GM19324 (cell line): ENCODE results near the gene GFOD2.

Source experiments
- ATAC-seq: cut with Tn5 transposase; IDR thresholded peaks from one replicate; pipeline ENCODE4 v1.9.1; 2021; ENCODE audit warnings: mild to moderate bottlenecking, moderate library complexity; ENCODE audit not compliant: unreplicated experiment, low FRiP score

Gene GFOD2

GRCh38 chr16:67673712-67674580, 45.2 kb downstream of the GFOD2 start:
- ATAC-seq = no peak

GRCh38 chr16:67672739-67673662, 46.1 kb downstream of the GFOD2 start:
- ATAC-seq = no peak

DNA sequence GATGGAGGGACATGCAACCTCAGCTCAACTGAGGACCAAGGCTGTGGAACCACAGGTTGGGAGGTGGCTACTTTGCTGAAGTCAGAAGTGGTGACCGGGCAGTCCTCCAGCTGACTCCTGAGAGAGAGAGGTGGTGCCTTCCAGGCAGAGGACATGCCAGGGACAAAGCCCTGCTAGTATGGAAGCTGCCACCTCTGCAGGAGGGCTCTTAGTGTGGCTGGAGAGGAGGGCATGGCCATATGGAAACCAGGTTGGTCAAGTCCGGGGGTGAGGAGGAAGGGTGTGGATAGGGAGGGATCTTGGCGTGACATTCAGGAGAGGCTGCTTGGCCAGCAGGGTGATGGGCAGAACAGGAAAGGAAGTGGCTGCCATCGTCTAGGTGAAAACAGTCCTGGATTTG, 46.8 kb downstream of the GFOD2 start:
- ATAC-seq = no peak

GRCh38 chr16:67669499-67670101, 49.5 kb downstream of the GFOD2 start:
- no peak for ATAC-seq

DNA sequence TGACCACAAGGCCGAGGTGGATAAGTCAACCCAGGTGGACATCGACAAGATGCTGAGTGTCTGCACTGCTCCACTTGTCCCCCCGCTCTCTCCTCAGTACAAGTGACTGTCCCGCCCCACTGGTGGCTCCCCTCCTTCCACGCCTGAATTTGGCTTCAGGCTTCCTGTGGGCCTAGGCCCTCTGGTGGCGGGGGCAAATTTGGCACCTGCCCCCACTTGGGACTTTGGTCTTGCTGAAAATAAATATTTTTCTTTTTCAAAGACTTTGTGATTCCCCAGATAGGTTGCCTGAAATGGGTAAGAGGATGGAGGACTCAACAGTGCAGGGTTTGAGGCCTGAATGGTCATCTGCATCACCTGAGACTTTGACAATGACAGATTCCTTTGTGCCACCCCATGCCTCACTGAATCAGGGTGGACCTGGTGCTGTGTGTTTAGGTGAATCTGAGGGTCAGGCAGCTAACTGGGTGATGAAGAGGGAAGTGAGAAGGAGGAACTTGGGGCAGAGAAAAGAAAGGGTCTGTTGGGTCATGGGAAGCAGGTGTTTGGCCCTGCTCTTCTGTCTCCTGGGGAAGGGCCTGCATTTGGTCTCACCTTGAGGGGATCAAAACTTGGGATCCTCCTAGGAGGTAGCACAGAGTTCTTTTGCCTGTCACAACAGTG, 50.5 kb downstream of the GFOD2 start:
- no peak for ATAC-seq

DNA sequence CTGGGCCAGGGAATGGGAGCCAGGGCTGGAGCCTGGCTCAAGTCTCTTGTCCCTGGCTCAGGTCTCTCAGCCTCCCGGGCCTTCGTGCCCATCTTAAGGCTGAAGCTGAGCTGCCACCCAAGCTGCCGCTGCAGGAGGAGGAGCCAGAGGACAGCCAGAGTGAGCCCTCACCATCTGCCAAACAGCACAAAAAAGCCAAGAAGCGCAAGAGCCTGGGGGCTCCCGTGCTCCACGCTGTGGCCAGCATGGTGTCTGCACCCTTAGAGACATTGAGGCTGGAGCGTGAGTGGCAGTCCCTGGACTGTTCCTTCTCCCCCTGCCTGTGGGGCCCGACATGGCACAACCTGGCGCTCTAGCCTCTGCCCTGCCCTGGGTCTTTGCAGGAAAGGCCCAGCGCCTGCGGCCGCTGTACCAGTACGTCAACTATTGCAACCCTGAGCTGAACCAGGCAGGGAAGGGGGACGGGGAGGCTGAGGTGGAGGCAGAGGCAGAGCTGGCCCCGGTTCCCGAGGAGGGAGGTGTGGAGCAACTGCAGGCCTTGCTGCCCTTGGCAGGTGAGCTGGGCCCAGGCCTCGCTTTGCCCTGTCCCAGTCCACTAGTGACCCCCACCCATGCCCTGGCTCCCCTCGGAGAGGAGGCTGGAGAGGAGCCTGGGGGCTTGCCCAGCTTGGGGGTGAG, 51.2 kb downstream of the GFOD2 start:
- ATAC-seq = peak; percentile 56

DNA sequence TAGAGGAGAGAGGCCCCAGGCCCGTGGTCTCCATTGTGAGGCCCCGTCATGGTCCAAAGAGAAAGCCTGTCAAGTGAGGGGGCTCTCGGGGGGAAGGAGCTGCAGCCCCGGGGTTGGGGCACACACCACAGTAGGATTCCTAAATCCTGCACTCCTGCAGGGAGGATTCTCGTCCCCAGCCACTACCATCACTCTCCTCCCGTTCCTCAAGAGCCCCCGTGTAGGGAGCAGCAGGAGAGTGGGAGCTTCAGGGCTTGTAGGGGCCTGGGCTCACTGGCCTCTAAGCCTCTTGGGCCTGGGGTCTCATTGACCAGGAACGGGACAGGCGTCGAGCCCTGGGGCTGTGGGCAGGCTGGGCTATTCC, 51.7 kb downstream of the GFOD2 start:
- no peak for ATAC-seq

DNA sequence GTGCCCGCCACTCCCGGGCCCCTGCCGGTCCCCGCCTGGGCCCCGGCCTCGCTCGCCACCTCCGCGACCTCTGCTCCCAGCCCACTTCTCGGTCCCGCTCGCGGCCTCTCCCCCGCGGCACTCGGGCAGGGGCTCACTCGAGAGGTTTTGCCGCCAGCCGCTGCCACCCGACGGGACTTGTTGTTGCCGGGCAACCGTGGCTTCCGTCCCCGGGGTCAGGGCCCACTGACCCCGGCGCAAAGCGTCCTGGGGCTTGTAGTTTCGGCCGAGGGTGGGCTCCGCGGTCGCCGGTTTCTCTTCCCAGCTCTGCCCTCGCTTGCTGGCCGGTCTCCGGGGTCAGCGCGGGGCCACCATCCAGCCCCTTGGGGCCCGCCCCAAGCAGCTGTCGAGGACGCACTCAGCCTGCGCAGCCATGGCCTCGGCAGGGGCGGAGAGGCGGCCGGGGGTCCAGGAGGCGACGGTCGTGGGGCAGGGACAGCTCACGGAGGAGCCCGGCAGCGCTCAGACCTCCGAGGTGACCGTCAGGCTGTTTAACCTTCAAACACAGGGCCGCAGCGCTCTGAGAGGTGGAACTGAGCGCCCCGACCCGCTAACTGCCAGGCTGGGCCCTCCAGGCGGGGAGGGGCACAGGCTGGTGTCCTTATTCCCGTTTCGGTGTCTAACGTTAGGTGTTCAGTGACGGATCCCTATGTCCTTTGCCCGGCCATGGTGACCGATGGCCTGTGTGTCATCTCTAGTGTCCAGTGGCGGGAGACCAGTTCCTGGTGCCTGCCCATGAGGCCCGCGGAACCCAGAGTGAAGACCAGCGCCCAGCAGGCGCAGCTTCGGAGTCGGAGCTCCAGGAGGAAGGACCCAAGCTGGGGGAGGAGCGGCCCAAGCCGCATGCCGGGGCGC, 52.3 kb downstream of the GFOD2 start, which contains the start of the genes C16orf86 and ENKD1:
Gene C16orf86 (plus strand): TSS at position 256 of the 894 bp plus-strand sequence. CDS start 157 bp downstream, at position 413.
Gene ENKD1 (minus strand): TSS at position 192 of the 894 bp plus-strand sequence. CDS start 308 bp downstream, outside the sequence.
- ATAC-seq = peak; percentile 51

- peak; percentile 6 for ATAC-seq
Measured at GRCh38 chr16:67666032-67666551, 53.0 kb downstream of the GFOD2 start.

GRCh38 chr16:67665598-67665997, 53.5 kb downstream of the GFOD2 start:
- no peak for ATAC-seq

- ATAC-seq = no peak
Measured at GRCh38 chr16:67664871-67665270, 54.2 kb downstream of the GFOD2 start.

- ATAC-seq = no peak
Measured at GRCh38 chr16:67664258-67664657, 54.9 kb downstream of the GFOD2 start.

GRCh38 chr16:67663877-67664222, 55.3 kb downstream of the GFOD2 start:
- no peak for ATAC-seq

DNA sequence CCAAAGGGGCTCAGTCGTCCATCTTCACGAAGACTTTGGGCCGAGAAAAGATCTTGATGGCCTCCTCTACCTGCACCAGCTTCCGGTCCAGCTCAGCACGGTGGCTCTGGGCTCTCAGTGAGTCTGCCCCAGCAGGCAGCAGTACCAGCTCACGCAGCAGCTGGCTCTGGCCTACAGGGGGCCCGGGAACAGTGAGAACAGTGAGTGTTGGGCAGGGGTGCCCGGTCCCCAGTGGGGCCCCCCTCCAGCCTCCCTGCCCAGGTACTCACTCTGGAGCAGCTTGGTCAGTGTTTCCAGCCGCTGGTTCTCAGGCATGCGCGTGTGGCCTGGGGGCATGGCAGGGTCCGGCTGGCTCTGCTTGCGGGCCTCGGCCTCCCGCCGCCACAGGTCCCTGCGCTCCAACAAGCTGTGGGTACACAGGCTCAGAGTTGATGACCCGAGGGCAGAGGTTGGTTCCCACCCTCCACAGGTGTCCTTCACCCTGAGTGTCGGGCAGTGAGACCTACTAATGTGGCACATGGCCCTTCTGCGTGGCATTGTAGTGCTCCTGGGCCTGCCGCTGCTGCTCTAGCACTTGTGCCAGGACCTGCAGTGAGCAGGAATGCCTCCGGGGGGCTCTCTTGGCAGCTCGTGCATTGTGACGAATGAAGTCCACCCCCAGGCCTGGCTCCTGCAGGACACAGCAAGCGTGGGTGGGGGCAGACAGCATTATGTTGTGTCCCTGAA, 55.8 kb downstream of the GFOD2 start:
- ATAC-seq = no peak

DNA sequence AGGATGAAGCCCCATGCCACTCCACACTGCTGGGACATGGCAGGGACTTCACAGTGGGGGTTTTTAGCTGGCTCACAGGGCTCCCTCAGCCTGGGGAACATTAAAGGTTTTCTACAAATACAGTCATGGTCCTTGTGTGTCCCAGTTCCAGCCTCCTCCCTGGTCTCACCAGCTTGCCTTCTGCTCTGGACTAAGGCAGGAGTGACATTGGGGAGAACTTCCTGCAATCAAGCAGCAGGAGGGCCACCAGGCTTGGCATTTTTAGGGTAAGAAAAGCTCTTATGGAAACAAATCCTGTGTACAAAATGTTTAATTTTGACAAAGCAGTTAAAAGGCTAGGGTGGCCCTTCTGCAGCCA, 56.5 kb downstream of the GFOD2 start:
- no peak for ATAC-seq

GRCh38 chr16:67661886-67662652, 57.0 kb downstream of the GFOD2 start:
- no peak for ATAC-seq

- ATAC-seq = no peak
Measured at GRCh38 chr16:67661101-67661761, 57.9 kb downstream of the GFOD2 start.
